HCT116 (cell line): ENCODE results near the gene CELA2A. TPM values are rescaled to one million over a fixed set of nuclear protein-coding genes. Genes with fewer than 3 reads are reported as not detected.
"Not testable (repeated sequence)": the region's sequence is repeated elsewhere in the genome, so short reads cannot be mapped to it uniquely, and the experiment has no call there.

Experiments used
- ATAC-seq: fragments of 200-7000 bp; cut with Tn5 transposase; 2 replicates; pipeline ENCODE4 v1.9.1; 2020; ENCODE audit warnings: mild to moderate bottlenecking, moderate library complexity
- BruUV-seq: library from RNA; stranded (reverse); fragments of 400-500 nt; replicated peaks from 2 replicates; lab custom pipeline; 2021; lab: Mats Ljungman, UMichigan
- CTCF ChIA-PET: fragments of 300-600 bp; sonication (Branson Sonifier 250); formaldehyde crosslinking; loops from one replicate; lab custom pipeline; 2021; ENCODE audit warnings: antibody characterized with exemption; lab: Charles Lee
- POLR2A ChIA-PET: fragments of 300-600, 350-600 bp; sonication (Branson Sonifier 250); formaldehyde crosslinking; loops from one replicate; lab custom pipeline; 2021; ENCODE audit warnings: antibody characterized with exemption; lab: Charles Lee
- RAD21 ChIA-PET, 2 experiments: fragments of 300-600 bp; sonication (Branson Sonifier 250); formaldehyde crosslinking; loops; one replicate each; lab custom pipeline; 2023; ENCODE audit warnings: low total read pairs in 2 of 2; ENCODE audit not compliant: uncharacterized antibody in 2 of 2, unreplicated experiment in 2 of 2, low non-redundant PET in 1 of 2; lab: Charles Lee
- DNase-seq: peaks from one replicate; pipeline ENCODE4 v3.0.0-alpha.2; 2010; ENCODE audit warnings: low read depth, low spot score
- H2AFZ ChIP-seq: fragments of 200-600 bp; shearing (Covaris generic), sonication (generic); 2 replicates; pipeline ENCODE4 v1.6.1; 2017; ENCODE audit warnings: low read depth, mixed run types, mixed read lengths, antibody characterized with exemption, low read length; ENCODE audit not compliant: poor library complexity, severe bottlenecking
- H3K27ac ChIP-seq: 2 replicates; pipeline ENCODE4 v1.5.1; 2012; ENCODE audit warnings: low read depth, low read length
- H3K27me3 ChIP-seq: fragments of 200-600 bp; sonication (generic); 2 replicates; pipeline ENCODE4 v1.6.1; 2016; ENCODE audit warnings: mixed run types, low read length, mixed read lengths; ENCODE audit not compliant: insufficient read depth
- H3K36me3 ChIP-seq, 2 experiments: fragments of 200-500 bp in 1 of 2; fragments of 200-600 bp in 1 of 2; sonication (Bioruptor generic) in 1 of 2; sonication (generic) in 1 of 2; 2 replicates each; pipeline versions ENCODE4 v1.5.1 to v1.6.1; 2014 to 2016; ENCODE audit warnings: low read length in 2 of 2, inconsistent platforms in 1 of 2, mixed read lengths in 1 of 2, mixed run types in 1 of 2; ENCODE audit not compliant: insufficient read depth in 2 of 2, control insufficient read depth in 1 of 2
- H3K4me1 ChIP-seq, 2 experiments: fragments of 200-600 bp in 1 of 2; sonication (generic) in 1 of 2; 2 replicates each; pipeline versions ENCODE4 v1.5.1 to v1.6.1; 2012 to 2017; ENCODE audit warnings: low read length in 2 of 2, inconsistent platforms in 1 of 2, mild to moderate bottlenecking in 1 of 2, mixed read lengths in 1 of 2, mixed run types in 1 of 2, moderate library complexity in 1 of 2; ENCODE audit not compliant: insufficient read depth in 2 of 2, control insufficient read depth in 1 of 2
- H3K4me2 ChIP-seq: fragments of 200-600 bp; sonication (generic); 2 replicates; pipeline ENCODE4 v1.6.1; 2017; ENCODE audit warnings: mixed run types, low read length, mixed read lengths
- H3K4me3 ChIP-seq, 2 experiments: fragments of 200-600 bp in 1 of 2; sonication (generic) in 1 of 2; replicated peaks in 1 of 2; 2 replicates each; pipeline ENCODE4 v1.5.1; 2011 to 2016; ENCODE audit warnings: low read length in 2 of 2, control low read depth in 1 of 2, low read depth in 1 of 2, mild to moderate bottlenecking in 1 of 2, mixed read lengths in 1 of 2, mixed run types in 1 of 2
- H3K79me2 ChIP-seq: fragments of 200-600 bp; sonication (generic); 2 replicates; pipeline ENCODE4 v1.6.1; 2017; ENCODE audit warnings: mild to moderate bottlenecking, mixed run types, low read length, moderate library complexity, mixed read lengths; ENCODE audit not compliant: insufficient read depth
- H3K9ac ChIP-seq: fragments of 200-600 bp; sonication (generic); 2 replicates; pipeline ENCODE4 v1.6.1; 2016; ENCODE audit warnings: low read length, mixed read lengths
- H3K9me2 ChIP-seq: fragments of 200-600 bp; sonication (generic), shearing (Covaris generic); 2 replicates; pipeline ENCODE4 v1.6.1; 2017; ENCODE audit warnings: mixed run types, mild to moderate bottlenecking, moderate library complexity; ENCODE audit not compliant: insufficient read depth
- H3K9me3 ChIP-seq, 2 experiments: fragments of 200-500 bp in 1 of 2; fragments of 200-600 bp in 1 of 2; sonication (Bioruptor generic) in 1 of 2; sonication (generic) in 1 of 2; 2 replicates each; pipeline ENCODE4 v1.6.1; 2014 to 2017; ENCODE audit warnings: low read length in 2 of 2, mixed read lengths in 2 of 2, inconsistent platforms in 1 of 2, low read depth in 1 of 2, mild to moderate bottlenecking in 1 of 2, mixed run types in 1 of 2, moderate library complexity in 1 of 2; ENCODE audit not compliant: control insufficient read depth in 1 of 2, insufficient read depth in 1 of 2
- H4K20me1 ChIP-seq: fragments of 200-600 bp; sonication (generic), shearing (Covaris generic); 2 replicates; pipeline ENCODE4 v1.6.1; 2017; ENCODE audit warnings: mixed run types, mild to moderate bottlenecking, moderate library complexity; ENCODE audit not compliant: insufficient read depth
- CBX3 ChIP-seq: IDR thresholded peaks from 2 replicates; pipeline ENCODE4 v1.6.1; 2012; ENCODE audit warnings: low read depth
- CEBPB ChIP-seq: IDR thresholded peaks from 2 replicates; pipeline ENCODE4 v1.6.1; 2012; ENCODE audit warnings: low read depth
- EGR1 ChIP-seq: IDR thresholded peaks from 2 replicates; pipeline ENCODE4 v1.6.1; 2012; ENCODE audit warnings: low read depth
- ELF1 ChIP-seq: IDR thresholded peaks from 2 replicates; pipeline ENCODE4 v1.6.1; 2012; ENCODE audit warnings: low read depth, borderline replicate concordance
- EZH2 ChIP-seq: fragments of 200-600 bp; sonication (generic); IDR thresholded peaks from 2 replicates; pipeline ENCODE4 v1.6.1; 2017; ENCODE audit warnings: antibody characterized with exemption, mixed run types
- JUND ChIP-seq: IDR thresholded peaks from 2 replicates; pipeline ENCODE4 v1.6.1; 2012
- MAX ChIP-seq: IDR thresholded peaks from 2 replicates; pipeline ENCODE4 v1.6.1; 2012
- POLR2A ChIP-seq: IDR thresholded peaks from 2 replicates; pipeline ENCODE4 v1.7.0; 2011; ENCODE audit warnings: borderline replicate concordance; ENCODE audit not compliant: insufficient read depth, insufficient read length; ENCODE audit errors: extremely low read depth
- POLR2AphosphoS5 ChIP-seq: IDR thresholded peaks from 2 replicates; pipeline ENCODE4 v1.6.1; 2011; ENCODE audit warnings: mild to moderate bottlenecking, low read depth, low read length, moderate library complexity
- RAD21 ChIP-seq: IDR thresholded peaks from 2 replicates; pipeline ENCODE4 v1.6.1; 2012; ENCODE audit warnings: low read depth, mild to moderate bottlenecking
- REST ChIP-seq: IDR thresholded peaks from 2 replicates; pipeline ENCODE4 v1.6.1; 2012; ENCODE audit warnings: low read depth
- SIN3A ChIP-seq: IDR thresholded peaks from 2 replicates; pipeline ENCODE4 v1.6.1; 2012; ENCODE audit warnings: low read depth
- SP1 ChIP-seq: IDR thresholded peaks from 2 replicates; pipeline ENCODE4 v1.6.1; 2012; ENCODE audit warnings: low read depth
- SRF ChIP-seq: IDR thresholded peaks from 2 replicates; pipeline ENCODE4 v1.6.1; 2012; ENCODE audit warnings: low read depth
- TCF7L2 ChIP-seq: IDR thresholded peaks from 2 replicates; pipeline ENCODE4 v1.7.0; 2011; ENCODE audit warnings: borderline replicate concordance, inconsistent platforms; ENCODE audit not compliant: insufficient read depth, insufficient read length; ENCODE audit errors: extremely low read depth
- YY1 ChIP-seq: IDR thresholded peaks from 2 replicates; pipeline ENCODE4 v1.6.1; 2011; ENCODE audit warnings: low read length, low read depth, moderate library complexity, mild to moderate bottlenecking; ENCODE audit not compliant: insufficient replicate concordance; ENCODE audit errors: extremely low read depth
- ZFX ChIP-seq: fragments of 450-650 bp; IDR thresholded peaks from 2 replicates; pipeline ENCODE4 v1.6.1; 2017
- ZNF274 ChIP-seq: fragments of 200-500 bp; sonication (Bioruptor generic); IDR thresholded peaks from 2 replicates; pipeline ENCODE4 v1.6.1; 2014; ENCODE audit warnings: mild to moderate bottlenecking, low read depth, low read length, inconsistent platforms
- intact Hi-C: fragments of 100-400 bp; cut with micrococcal nuclease; formaldehyde crosslinking; loops from 2 replicates; pipeline ENCODE4 v1.10.0; 2022
- total RNA-seq: library from RNA; stranded (reverse); gene quantifications from one replicate; pipeline ENCODE4 v1.2.1, GENCODE V29; 2021; ENCODE audit not compliant: unreplicated experiment

CELA2A gene
- total RNA-seq, 1 experiment from 2014 or later, result 1.6 TPM

GRCh38 chr1:15479654-15480347 lies 23.3 kb downstream of the CELA2A start:
- CTCF ChIA-PET, result no interaction called here
- H3K27me3 ChIP-seq, result no peaks in the 10 kb centered on the region
- ATAC-seq (no peak), DNase-seq (no peak)
- POLR2A ChIA-PET, result no interaction called here
- RAD21 ChIA-PET, result no interaction called here
- no peak overlapping the region for H3K4me2 ChIP-seq
- TF ChIP-seq JUND, result no peak
- TF ChIP-seq EZH2, result no peak
- no peak for TF ChIP-seq ZNF274
- TF ChIP-seq SP1, result no peak
- TF ChIP-seq ELF1, result no peak
- TF ChIP-seq CEBPB, result no peak
- no peak for TF ChIP-seq MAX
- no peak for TF ChIP-seq SIN3A
- TF ChIP-seq SRF, result no peak
- no peak for TF ChIP-seq EGR1
- TF ChIP-seq CBX3, result no peak
- TF ChIP-seq YY1, result no peak
- TF ChIP-seq POLR2AphosphoS5, result no peak
- TF ChIP-seq ZFX, result no peak
- TF ChIP-seq POLR2A, result no peak
- TF ChIP-seq REST, result no peak
- no peak for TF ChIP-seq TCF7L2
- TF ChIP-seq RAD21, result no peak
- TF ChIP-seq, all 23 proteins: peak for 0
- H3K9me2 ChIP-seq, result no peaks in the 10 kb centered on the region
- intact Hi-C loops, result no loop called here
- no peaks in the 10 kb centered on the region for H3K36me3 ChIP-seq
- no peak overlapping the region for H3K4me3 ChIP-seq
- no peak overlapping the region for H3K27ac ChIP-seq
- no peaks in the 10 kb centered on the region for H3K4me1 ChIP-seq
- H2AFZ ChIP-seq, result no peak overlapping the region
- no peaks in the 10 kb centered on the region for H3K9me3 ChIP-seq
- no TSS peak for BruUV-seq
- no peaks in the 10 kb centered on the region for H3K79me2 ChIP-seq
- no peaks in the 10 kb centered on the region for H4K20me1 ChIP-seq
- no peak overlapping the region for H3K9ac ChIP-seq

GRCh38 chr1:15482455-15482854 lies 25.9 kb downstream of the CELA2A start:
- H3K4me3 ChIP-seq, H3K79me2 ChIP-seq, POLR2A ChIA-PET, DNase-seq, H3K27me3 ChIP-seq, ATAC-seq, H3K9ac ChIP-seq, H4K20me1 ChIP-seq, H2AFZ ChIP-seq, H3K27ac ChIP-seq, BruUV-seq, H3K9me2 ChIP-seq, H3K36me3 ChIP-seq, H3K4me2 ChIP-seq, CTCF ChIA-PET, H3K4me1 ChIP-seq, intact Hi-C loops, RAD21 ChIA-PET, H3K9me3 ChIP-seq: not testable (repeated sequence)
